ENCODE results near the gene AFG3L2. TPM values are rescaled to one million over a fixed set of nuclear protein-coding genes. Genes with fewer than 3 reads are reported as not detected.

AFG3L2 gene
- total RNA-seq, 2 experiments from 2014 or later: 39.6 to 50.9 TPM

DNA sequence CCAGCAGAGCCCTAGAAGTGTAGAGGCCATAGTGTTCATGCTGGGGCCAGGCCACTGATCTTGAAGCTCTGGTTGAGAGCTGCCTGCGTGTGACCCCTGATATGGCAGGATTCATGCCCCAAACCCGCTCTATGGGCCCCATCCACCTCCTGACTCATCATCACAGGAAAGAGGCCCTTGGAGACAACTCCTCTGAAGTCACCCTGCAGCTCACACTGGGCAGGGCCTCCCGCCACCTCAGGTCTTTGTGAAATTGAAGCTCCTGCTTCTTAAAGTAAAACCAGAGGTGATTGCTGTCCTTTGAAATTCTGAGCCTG, 81.0 kb downstream of the AFG3L2 start:
- Mint-ChIP-seq H3K27me3 (peaks cover 40% of the 10 kb centered on the region), H3K4me1 (no peaks in the 10 kb centered on the region), H3K27ac (no peak overlapping the region), H3K9me3 (ENCODE audit: low read depth) (no peaks in the 10 kb centered on the region), H3K4me3 (no peak overlapping the region), H3K36me3 (no peaks in the 10 kb centered on the region)
- no peak for DNase-seq
- CTCF ChIA-PET: no interaction called here
- no peak for ATAC-seq

DNA sequence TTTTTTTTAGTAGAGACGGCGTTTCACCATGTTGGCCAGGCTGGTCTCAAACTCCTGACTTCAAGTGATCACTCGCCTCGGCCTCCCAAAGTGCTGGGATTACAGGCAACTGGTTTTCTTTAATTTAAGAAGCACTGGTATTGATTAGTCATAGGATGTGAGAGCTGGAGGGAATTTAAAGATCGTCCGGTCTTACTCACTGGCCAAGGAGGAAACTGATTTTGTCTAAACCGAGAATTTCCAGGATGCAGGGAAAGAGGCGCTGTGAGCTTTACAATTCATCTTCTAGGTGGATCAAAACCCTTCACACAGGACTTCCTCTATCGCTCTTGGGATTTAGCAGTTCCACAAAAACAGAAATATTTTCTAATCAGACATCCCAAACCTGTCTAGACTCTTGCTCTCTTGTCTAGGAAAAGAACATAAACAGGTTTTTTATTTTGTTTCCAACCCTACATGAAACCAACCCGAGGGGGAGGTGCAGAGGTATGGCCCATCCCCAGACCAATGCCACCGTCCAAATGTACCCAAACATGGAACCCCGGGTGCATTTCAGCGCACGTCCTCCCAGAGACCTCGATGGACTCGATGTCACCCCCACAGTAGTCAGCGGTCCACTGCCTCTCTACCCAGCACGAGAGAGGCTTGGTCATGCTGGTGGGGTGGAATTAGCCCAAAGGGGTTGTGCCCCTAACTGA, 81.5 kb downstream of the AFG3L2 start:
- no peak for DNase-seq
- H3K9me3 Mint-ChIP-seq (ENCODE audit: low read depth): no peaks in the 10 kb centered on the region
- H3K4me3 Mint-ChIP-seq: no peak overlapping the region
- CTCF ChIA-PET: interaction anchor here (1.0 kb wide), 1 partner anchor 9 kb away, joined by 3 read pairs; no protein-coding TSS in a partner anchor
- H3K36me3 Mint-ChIP-seq: no peaks in the 10 kb centered on the region
- no peak for ATAC-seq
- no peak overlapping the region for H3K27ac Mint-ChIP-seq
- peaks cover 37% of the 10 kb centered on the region for H3K27me3 Mint-ChIP-seq
- H3K4me1 Mint-ChIP-seq: no peaks in the 10 kb centered on the region

DNA sequence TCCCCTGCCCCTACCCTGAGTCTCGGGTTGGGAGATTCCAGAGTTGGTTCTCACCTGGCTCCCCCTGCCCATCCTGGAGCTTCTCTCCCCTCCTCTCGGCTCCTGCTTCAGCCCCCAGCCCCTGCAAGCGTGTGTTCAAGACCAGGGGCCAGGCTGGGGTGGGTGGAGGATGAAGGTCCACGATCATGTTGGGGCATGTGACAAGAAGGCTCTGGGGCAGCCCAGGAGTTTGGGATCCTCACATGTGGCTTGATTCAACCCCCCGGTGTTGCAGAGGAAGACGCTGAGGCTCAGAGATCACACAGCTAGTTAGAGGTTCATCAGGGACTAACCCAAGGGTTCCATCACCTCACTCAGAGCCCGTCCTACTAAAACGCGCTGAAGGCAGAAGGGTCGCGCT, 83.2 kb downstream of the AFG3L2 start:
- no peak overlapping the region for H3K4me3 Mint-ChIP-seq

DNA sequence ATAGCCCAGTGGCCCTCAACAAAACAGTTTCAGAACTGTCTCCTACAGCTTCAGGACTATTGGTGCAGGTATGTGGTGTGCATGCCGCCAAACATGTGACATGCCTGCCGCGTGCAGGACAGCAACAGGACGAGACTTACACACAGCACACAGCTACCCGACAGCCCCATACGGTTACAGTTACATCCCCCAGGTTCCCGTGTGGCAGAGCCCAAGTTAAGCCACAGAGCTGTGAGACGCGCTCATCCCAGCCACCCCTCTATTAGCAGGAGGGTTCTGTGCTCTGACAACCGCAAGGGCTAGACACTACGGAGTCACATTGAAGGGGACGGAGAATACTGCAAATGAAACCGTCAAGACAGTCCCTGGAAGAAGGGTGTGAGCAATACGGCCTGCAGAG, 85.3 kb downstream of the AFG3L2 start:
- no peak overlapping the region for H3K27ac Mint-ChIP-seq
- no peaks in the 10 kb centered on the region for H3K36me3 Mint-ChIP-seq
- no peaks in the 10 kb centered on the region for H3K9me3 Mint-ChIP-seq (ENCODE audit: low read depth)
- no peak overlapping the region for H3K4me3 Mint-ChIP-seq
- no peak for DNase-seq
- no peak for ATAC-seq
- H3K4me1 Mint-ChIP-seq: peaks cover 2% of the 10 kb centered on the region
- H3K27me3 Mint-ChIP-seq: peaks cover 53% of the 10 kb centered on the region
- CTCF ChIA-PET: interaction anchor here (2.2 kb wide), 1 partner anchor 19 kb away, joined by 5 read pairs; no protein-coding TSS in a partner anchor

More for the DNA sequence above, 83.2 kb downstream of the AFG3L2 start:
- Mint-ChIP-seq H3K36me3 (no peaks in the 10 kb centered on the region), H3K27me3 (peaks cover 42% of the 10 kb centered on the region), H3K4me1 (no peaks in the 10 kb centered on the region), H3K27ac (no peak overlapping the region), H3K9me3 (ENCODE audit: low read depth) (no peaks in the 10 kb centered on the region)
- CTCF ChIA-PET: no interaction called here
- DNase-seq (no peak), ATAC-seq (no peak)

DNA sequence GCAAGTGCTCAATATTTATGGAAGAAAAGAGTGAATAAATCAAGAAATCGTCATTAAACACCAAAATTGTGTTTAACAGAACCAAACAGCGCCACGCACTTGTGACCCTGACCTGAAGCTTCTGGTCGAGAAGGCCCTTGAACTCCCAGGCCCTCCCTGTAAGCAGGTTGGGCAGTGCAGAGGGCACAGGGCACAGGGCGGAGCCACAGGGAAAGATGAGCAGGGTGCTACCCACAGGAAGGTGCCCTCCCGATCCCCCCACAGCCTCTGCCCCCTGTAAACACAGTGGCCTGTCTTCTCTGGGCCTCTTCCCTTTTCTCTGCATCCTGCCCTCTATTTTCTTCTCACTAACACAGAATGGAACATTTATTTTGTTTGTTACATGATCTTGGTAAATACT, 85.9 kb downstream of the AFG3L2 start:
- no peaks in the 10 kb centered on the region for H3K9me3 Mint-ChIP-seq (ENCODE audit: low read depth)
- H3K27me3 Mint-ChIP-seq: peaks cover 52% of the 10 kb centered on the region
- DNase-seq (no peak), ATAC-seq (no peak)
- H3K36me3 Mint-ChIP-seq: no peaks in the 10 kb centered on the region
- CTCF ChIA-PET: interaction anchor here (2.2 kb wide), 1 partner anchor 19 kb away, joined by 5 read pairs; no protein-coding TSS in a partner anchor
- no peak overlapping the region for H3K27ac Mint-ChIP-seq
- H3K4me1 Mint-ChIP-seq: peaks cover 2% of the 10 kb centered on the region
- no peak overlapping the region for H3K4me3 Mint-ChIP-seq

DNA sequence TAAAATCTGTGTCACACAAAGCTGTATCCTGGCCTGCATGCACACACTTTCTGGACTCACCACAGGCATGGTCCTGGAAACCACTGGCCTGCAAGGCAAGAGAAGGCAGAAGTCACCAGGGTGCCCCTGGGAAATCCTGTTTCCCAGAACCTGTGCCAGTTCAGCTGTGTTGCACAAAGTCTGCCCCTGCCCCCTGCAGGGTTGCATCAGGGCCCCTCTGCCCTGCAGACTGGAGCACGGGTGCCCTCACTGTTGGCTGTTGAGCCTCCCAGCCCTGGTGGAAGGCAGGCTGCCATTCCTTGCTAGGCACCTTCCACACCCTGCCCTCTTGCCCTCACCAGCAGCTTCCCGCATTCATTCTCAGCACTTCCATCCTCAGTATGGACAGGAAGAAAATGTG, 86.9 kb downstream of the AFG3L2 start:
- Mint-ChIP-seq H3K9me3 (ENCODE audit: low read depth) (no peaks in the 10 kb centered on the region), H3K4me3 (no peak overlapping the region), H3K27ac (no peak overlapping the region), H3K27me3 (peaks cover 54% of the 10 kb centered on the region), H3K36me3 (no peaks in the 10 kb centered on the region), H3K4me1 (peaks cover 2% of the 10 kb centered on the region)
- DNase-seq: no peak
- no peak for ATAC-seq
- CTCF ChIA-PET: interaction anchor here (1.0 to 2.2 kb wide), 2 partner anchors 18 kb away, joined by 3 to 5 read pairs; no protein-coding TSS in a partner anchor

DNA sequence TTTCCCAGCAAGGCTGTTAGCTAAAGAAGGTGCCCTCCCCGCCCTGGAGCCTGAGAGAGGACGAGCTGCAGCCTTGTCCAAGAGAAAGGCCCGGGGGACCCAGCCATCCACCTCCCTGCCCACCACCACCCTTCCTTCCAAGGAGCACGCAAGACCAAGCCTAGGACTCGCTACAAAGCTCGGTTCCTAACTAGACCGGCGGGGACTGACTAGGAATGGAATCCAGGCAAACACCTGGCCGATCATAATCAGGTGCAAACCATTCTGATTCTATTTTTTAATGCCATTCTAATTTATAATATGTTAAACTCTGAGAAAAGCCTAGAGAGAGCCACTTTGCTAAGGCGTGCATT, 88.6 kb downstream of the AFG3L2 start:
- CTCF ChIA-PET: interaction anchor here (1.5 kb wide), 1 partner anchor 17 kb away, joined by 4 read pairs; no protein-coding TSS in a partner anchor
- no peak overlapping the region for H3K27ac Mint-ChIP-seq
- H3K36me3 Mint-ChIP-seq: no peaks in the 10 kb centered on the region
- H3K4me3 Mint-ChIP-seq: no peak overlapping the region
- no peak for DNase-seq
- no peak for ATAC-seq
- no peaks in the 10 kb centered on the region for H3K9me3 Mint-ChIP-seq (ENCODE audit: low read depth)
- H3K4me1 Mint-ChIP-seq: peaks cover 2% of the 10 kb centered on the region
- H3K27me3 Mint-ChIP-seq: peaks cover 65% of the 10 kb centered on the region

DNA sequence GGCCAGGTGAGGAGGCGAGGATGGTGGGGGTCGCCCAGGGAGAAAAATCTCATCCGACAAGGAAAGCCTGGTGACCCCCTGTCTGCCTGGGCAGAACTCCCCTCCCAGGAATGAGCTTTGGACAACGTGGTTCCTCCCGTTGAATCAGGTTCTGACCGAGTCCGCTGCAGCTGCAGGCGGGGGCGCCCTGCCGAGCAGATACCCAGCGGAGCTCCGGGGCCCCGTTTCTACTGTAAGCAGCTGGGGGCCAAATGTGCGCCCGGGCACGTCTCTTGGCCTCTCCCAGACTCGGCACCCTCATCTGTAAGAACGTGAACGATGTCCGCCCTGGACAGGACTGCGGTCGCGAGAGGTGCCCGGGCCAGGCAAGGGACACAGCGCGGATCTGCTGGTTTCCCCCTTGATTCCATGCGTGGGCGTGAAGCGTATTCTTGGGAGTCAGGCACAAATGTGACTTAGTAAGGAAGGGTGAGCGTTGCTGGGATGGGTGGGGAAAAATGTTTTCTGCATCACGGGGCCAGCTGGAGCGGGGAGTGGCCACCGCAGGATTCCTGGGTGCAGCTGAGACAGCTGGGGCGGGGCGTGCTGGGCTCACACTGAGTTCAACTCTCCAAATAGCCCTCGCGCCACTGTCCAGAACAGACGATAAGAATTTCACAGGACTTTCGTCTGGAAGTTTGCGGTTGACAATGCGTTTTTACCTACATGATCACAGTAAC, 89.2 kb downstream of the AFG3L2 start:
- Mint-ChIP-seq H3K9me3 (ENCODE audit: low read depth) (no peaks in the 10 kb centered on the region), H3K4me3 (no peak overlapping the region), H3K27ac (no peak overlapping the region), H3K4me1 (peaks cover 2% of the 10 kb centered on the region), H3K27me3 (peaks cover 68% of the 10 kb centered on the region), H3K36me3 (no peaks in the 10 kb centered on the region)
- DNase-seq (no peak), ATAC-seq (no peak)
- CTCF ChIA-PET: interaction anchor here (0.9 to 1.5 kb wide), 2 partner anchors 16 to 61 kb away, joined by 3 to 4 read pairs; no protein-coding TSS in a partner anchor

DNA sequence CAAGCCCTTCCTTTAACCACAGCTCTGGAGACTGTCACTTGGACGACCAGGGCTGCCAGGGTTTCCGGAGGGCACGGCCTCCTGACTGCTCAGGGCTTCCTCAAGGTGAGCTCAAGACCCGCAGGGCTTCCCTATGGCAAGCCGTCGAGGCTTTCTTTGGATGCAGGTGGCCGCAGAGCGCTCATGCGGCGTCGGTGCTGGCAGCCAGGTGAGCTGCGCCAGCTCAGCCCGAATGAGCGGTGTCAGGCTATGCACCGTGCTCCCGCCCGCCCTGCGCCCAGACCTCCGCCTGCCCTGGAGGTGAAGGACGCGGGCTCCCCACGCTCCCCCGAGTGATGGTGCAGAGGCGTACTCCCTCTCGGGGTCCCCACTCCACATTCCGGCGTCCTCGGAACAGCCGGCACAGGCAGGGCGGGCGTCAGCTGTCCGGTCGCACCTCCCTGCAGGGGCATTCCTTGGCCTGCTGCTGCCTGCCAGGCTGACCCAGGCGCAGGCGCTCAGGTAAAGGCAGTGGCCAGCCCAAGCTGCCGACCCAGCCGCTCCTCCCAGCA, 89.8 kb downstream of the AFG3L2 start:
- H3K27ac Mint-ChIP-seq: no peak overlapping the region
- CTCF ChIA-PET: interaction anchor here (0.9 to 1.5 kb wide), 3 partner anchors 8 to 61 kb away, joined by 3 to 4 read pairs (median 3); no protein-coding TSS in a partner anchor
- no peaks in the 10 kb centered on the region for H3K9me3 Mint-ChIP-seq (ENCODE audit: low read depth)
- peaks cover 2% of the 10 kb centered on the region for H3K4me1 Mint-ChIP-seq
- H3K27me3 Mint-ChIP-seq: peaks cover 73% of the 10 kb centered on the region
- no peak for ATAC-seq
- DNase-seq: no peak
- no peaks in the 10 kb centered on the region for H3K36me3 Mint-ChIP-seq
- H3K4me3 Mint-ChIP-seq: no peak overlapping the region

DNA sequence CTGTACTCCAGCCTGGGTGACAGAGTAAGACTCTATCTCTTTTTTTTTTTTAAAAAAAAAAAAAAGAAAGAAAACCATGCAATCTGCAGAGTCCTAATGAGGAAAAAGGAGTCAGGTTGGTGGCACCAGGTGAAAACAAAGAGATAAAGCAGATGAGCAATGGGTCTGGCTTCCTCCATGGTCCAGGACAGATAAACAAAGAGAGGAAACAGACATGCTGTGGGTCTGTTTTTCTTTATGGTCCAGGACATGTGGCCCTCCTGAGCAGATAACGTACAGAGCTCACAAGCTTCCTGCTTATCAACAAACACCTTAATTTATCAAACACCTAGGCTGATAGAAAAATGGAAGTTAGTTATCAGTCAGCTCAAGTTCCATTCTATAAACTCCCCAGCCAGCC, 93.4 kb downstream of the AFG3L2 start:
- Mint-ChIP-seq H3K36me3 (no peaks in the 10 kb centered on the region), H3K4me3 (no peak overlapping the region), H3K9me3 (ENCODE audit: low read depth) (no peaks in the 10 kb centered on the region), H3K4me1 (peaks cover 2% of the 10 kb centered on the region), H3K27ac (no peak overlapping the region), H3K27me3 (peaks cover 53% of the 10 kb centered on the region)
- ATAC-seq (no peak), DNase-seq (no peak)
- CTCF ChIA-PET: interaction anchor here (0.8 to 4.5 kb wide), 2 partner anchors 11 to 44 kb away, joined by 3 to 15 read pairs; no protein-coding TSS in a partner anchor

DNA sequence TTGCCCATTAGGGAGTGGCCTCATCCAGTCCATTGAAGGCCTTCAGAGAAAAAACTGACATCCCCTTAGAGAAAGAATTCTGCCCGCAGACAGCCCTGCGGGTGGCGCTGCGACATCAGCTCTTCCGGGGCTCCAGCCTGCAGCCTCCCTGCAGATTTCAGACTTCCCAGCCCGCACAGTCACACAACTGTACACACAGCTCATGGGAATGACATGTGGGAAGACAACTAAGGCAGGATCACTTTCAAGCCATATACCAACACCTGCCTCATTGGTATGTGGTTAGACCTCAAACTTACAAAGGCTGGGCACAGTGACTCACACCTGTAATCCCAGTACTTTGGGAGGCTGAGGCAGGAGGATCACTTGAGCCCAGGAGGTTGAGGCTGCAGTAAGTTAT, 93.8 kb downstream of the AFG3L2 start:
- no peak for DNase-seq
- H3K9me3 Mint-ChIP-seq (ENCODE audit: low read depth): no peaks in the 10 kb centered on the region
- CTCF ChIA-PET: interaction anchor here (0.8 to 4.5 kb wide), 2 partner anchors 11 to 45 kb away, joined by 3 to 15 read pairs; no protein-coding TSS in a partner anchor
- no peak overlapping the region for H3K27ac Mint-ChIP-seq
- peaks cover 2% of the 10 kb centered on the region for H3K4me1 Mint-ChIP-seq
- ATAC-seq: no peak
- no peaks in the 10 kb centered on the region for H3K36me3 Mint-ChIP-seq
- H3K4me3 Mint-ChIP-seq: no peak overlapping the region
- peaks cover 49% of the 10 kb centered on the region for H3K27me3 Mint-ChIP-seq

DNA sequence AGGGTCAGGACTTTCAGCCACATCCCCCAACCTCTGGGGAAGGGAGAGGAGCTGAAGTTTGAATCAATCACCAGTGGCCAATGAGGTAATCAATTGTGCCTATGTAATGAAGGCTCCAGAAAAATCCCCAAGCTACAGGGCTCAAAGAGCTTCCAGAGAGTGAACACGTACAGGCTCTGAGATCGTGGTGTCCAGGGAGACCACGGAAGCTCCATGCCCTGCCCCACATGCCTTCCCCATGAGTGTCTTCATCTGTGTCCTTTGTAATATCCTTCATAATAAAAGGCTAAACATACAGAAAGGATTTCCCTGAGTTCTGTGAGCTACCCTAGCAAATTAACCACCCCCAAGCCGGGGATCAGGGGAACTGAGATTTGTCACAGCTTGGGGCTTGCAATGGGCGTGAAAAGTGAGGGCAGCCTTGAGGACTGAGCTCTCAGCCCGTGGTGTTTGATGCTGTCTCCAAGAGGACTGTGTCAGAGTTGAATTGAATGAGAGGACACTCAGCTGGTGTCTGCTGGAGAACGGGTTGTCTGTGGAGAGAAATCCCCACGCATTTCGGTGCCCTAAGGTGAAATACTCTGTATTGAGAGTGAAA, 94.5 kb downstream of the AFG3L2 start:
- no peak overlapping the region for H3K4me3 Mint-ChIP-seq
- H3K4me1 Mint-ChIP-seq: peaks cover 3% of the 10 kb centered on the region
- H3K27me3 Mint-ChIP-seq: peaks cover 42% of the 10 kb centered on the region
- no peak overlapping the region for H3K27ac Mint-ChIP-seq
- no peaks in the 10 kb centered on the region for H3K9me3 Mint-ChIP-seq (ENCODE audit: low read depth)
- CTCF ChIA-PET: interaction anchor here (4.5 kb wide), 1 partner anchor 10 kb away, joined by 15 read pairs; no protein-coding TSS in a partner anchor
- DNase-seq (no peak), ATAC-seq (no peak)
- H3K36me3 Mint-ChIP-seq: no peaks in the 10 kb centered on the region

DNA sequence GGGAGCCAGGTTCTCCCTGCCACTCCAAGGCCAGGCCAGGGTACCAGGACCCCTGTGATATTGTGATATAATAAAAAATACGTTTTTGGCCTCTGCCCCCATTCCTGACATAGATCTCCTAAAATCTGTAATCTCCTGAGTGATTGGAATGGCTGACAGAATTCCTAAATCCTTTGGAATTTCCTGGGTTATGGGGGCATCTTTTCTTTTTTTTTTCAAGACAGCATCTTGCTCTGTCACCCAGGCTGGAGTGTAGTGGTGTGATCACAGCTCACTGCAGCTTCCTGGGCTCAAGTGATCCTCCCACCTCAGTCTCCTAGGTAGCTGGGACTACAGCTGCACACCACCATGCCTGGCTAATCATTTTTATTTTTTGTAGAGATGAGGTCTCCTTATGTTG, 95.2 kb downstream of the AFG3L2 start:
- DNase-seq (no peak), ATAC-seq (no peak)
- H3K9me3 Mint-ChIP-seq (ENCODE audit: low read depth): no peaks in the 10 kb centered on the region
- H3K27ac Mint-ChIP-seq: no peak overlapping the region
- no peak overlapping the region for H3K4me3 Mint-ChIP-seq
- H3K27me3 Mint-ChIP-seq: peaks cover 35% of the 10 kb centered on the region
- CTCF ChIA-PET: no interaction called here
- H3K36me3 Mint-ChIP-seq: no peaks in the 10 kb centered on the region
- peaks cover 3% of the 10 kb centered on the region for H3K4me1 Mint-ChIP-seq

Measured in activated CD8-positive, alpha-beta memory T cell treated with anti-CD3 and anti-CD28 coated beads, Interleukin-2, amount 10 ng/mL, durations not matched to agents 7 days and 5 days (primary cell).